Neural progenitor cell (in vitro differentiated cells): Measurements from ENCODE around the gene CHTF18.

Experiments
- CTCF ChIP-seq: fragments of 200-600 bp; sonication (generic); IDR thresholded peaks from 2 replicates; pipeline ENCODE4 v1.5.1; 2017; ENCODE audit warnings: antibody characterized with exemption, mild to moderate bottlenecking
- EZH2 ChIP-seq: fragments of 200-600 bp; sonication (generic); IDR thresholded peaks from 2 replicates; pipeline ENCODE4 v1.6.1; 2017; ENCODE audit warnings: antibody characterized with exemption, mild to moderate bottlenecking, moderate library complexity

GRCh38 chr16:839643-840408 is 51.4 kb downstream of the CHTF18 start:
- TF ChIP-seq EZH2 (no peak), CTCF (no peak)
